Hematopoietic multipotent progenitor cell treated with erythropoietin and hydrocortisone succinate and interleukin-3 and kit ligand, for 6 days (in vitro differentiated cells): ENCODE data around the gene FAM50A.
"Not testable (repeated sequence)": the region's sequence is repeated elsewhere in the genome, so short reads cannot be mapped to it uniquely, and the experiment has no call there.

Experiments
- DNase-seq: peaks from one replicate; pipeline ENCODE4 v3.0.0-alpha.2; 2015

FAM50A gene

GRCh38 chrX:154443992-154444754, at the start of gene FAM50A:
FAM50A (plus strand) TSS chrX:154444141; CDS start chrX:154444236, 95 bp downstream.
- DNase-seq = peak; percentile 77

GRCh38 chrX:154396363-154396762, 47.6 kb upstream of the FAM50A start:
- not testable (repeated sequence) for DNase-seq

- peak; percentile 84 for DNase-seq
Measured at GRCh38 chrX:154396973-154397887, 46.7 kb upstream of the FAM50A start.

GRCh38 chrX:154397888-154398667, 45.9 kb upstream of the FAM50A start, which contains the start of gene RPL10:
RPL10 (plus strand) TSS chrX:154398377; CDS start chrX:154398520, 143 bp downstream.
- DNase-seq = peak; percentile 95

- DNase-seq = peak; percentile 86
Measured at GRCh38 chrX:154398668-154399526, 45.0 kb upstream of the FAM50A start.

- peak; percentile 10 for DNase-seq
Measured at GRCh38 chrX:154399527-154400368, 44.2 kb upstream of the FAM50A start.

- not testable (repeated sequence) for DNase-seq
Measured at GRCh38 chrX:154400369-154400817, 43.5 kb upstream of the FAM50A start.

- peak; percentile 43 for DNase-seq
Measured at GRCh38 chrX:154401045-154401799, 42.7 kb upstream of the FAM50A start.

- DNase-seq = peak; percentile 35
Measured at GRCh38 chrX:154401918-154402621, 41.9 kb upstream of the FAM50A start.

- no peak for DNase-seq
Measured at GRCh38 chrX:154402622-154403127, 41.3 kb upstream of the FAM50A start.

- no peak for DNase-seq
Measured at GRCh38 chrX:154403192-154403591, 40.7 kb upstream of the FAM50A start.

GRCh38 chrX:154403858-154404257, 40.1 kb upstream of the FAM50A start:
- no peak for DNase-seq

GRCh38 chrX:154404625-154405192, 39.2 kb upstream of the FAM50A start:
- DNase-seq = no peak

GRCh38 chrX:154408659-154409221, 35.2 kb upstream of the FAM50A start:
- DNase-seq = no peak

GRCh38 chrX:154409222-154409871, 34.6 kb upstream of the FAM50A start, which contains the start of gene DNASE1L1:
DNASE1L1 (minus strand) TSS chrX:154409254; CDS start chrX:154405568, 3,686 bp downstream.
- peak; percentile 85 for DNase-seq

GRCh38 chrX:154411981-154412340, 32.0 kb upstream of the FAM50A start:
- DNase-seq = peak; percentile 76

GRCh38 chrX:154412468-154412867, 31.5 kb upstream of the FAM50A start:
- peak; percentile 61 for DNase-seq

GRCh38 chrX:154413142-154413541, 30.8 kb upstream of the FAM50A start:
- no peak for DNase-seq
